Embryonic facial prominence (tissue), 1 donor: ENCODE measurements around the gene FPGS.

ENCODE experiments used
- DNase-seq: peaks from one replicate; pipeline ENCODE4 v3.0.0-alpha.2; 2016; ENCODE audit errors: extremely low spot score

The FPGS gene

DNA sequence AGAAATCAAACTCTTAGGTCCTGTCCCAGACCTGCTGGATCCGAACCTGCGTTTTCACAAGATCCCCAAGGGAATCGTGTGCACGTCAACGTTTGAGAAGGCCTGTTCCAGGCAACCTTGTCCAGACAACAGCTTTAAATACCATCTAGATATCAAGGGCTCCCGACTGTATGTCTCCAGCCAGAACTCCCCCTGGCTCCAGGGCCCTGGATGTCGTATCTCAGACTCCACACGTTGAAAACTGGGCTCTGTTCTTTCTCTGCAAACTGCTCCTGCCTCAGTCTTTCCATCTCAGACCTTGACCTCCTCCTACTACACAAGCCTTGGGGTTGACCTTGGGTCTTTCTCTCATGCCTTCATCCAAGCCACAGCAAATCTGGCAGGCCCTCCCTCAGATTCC, 57.6 kb downstream of the FPGS start:
- DNase-seq, result no peak

DNA sequence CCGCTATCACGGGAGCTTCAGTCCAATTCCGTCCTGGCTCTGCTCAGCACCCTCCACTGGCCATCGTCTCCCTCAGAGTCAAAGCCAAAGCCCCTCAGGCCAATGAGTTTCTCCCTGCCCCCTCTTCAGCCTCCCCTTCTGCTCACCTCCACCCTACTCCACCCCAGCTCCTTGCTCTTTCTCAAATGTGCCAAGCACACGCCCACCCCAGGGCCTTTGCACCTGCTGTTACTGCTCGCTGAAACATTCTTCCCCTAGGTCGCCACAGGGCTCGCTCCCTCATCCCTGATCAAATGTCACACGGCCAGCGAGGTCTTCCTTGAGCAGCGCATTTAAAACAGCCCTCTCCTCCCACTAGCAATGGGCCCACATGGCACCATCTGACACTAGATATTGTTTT, 58.1 kb downstream of the FPGS start:
- no peak for DNase-seq

DNA sequence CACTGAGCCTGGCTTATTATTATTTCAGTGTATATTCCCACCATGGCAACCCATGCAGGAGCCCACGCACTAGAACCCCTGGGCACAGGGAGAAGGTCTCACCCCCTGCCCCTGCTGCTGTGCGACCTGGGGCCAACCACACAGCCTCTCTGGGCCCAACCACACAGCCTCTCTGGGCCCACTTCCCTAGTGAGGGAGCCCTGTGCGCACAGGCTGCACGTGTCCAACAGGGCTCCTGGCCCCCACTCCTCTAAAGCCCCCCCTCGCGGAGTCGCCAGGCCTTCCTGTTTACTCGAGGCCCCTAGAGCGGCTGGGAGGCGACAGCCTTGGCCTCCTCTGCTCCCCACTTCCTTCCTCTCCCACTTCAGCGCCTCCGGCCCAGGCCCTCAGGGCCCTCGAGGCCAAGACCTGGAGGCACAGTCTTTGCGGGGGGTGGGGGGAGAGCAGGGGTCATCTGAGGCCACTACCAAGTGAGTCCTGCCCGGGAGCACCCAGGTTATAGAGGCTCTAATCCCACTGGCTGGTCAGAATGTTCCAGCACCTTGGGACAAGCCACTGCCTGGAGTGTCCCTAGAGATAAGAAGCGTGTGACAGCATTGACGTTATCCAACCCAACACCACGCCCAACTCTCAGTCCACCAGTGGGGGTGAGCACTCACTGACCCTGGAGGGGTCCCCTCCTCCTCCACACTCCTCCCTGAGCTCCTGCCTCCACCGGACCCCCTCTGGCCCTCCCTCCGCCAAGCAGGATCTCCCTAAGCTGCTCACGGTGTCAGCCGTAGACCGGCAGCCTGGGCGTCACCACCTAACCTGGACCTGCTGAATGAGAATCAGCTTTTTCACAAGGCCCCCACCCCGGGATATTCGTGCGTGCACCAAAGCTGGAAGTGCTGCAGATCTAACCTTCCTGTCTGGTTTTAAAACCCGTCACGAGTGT, 59.7 kb downstream of the FPGS start:
- no peak for DNase-seq

DNA sequence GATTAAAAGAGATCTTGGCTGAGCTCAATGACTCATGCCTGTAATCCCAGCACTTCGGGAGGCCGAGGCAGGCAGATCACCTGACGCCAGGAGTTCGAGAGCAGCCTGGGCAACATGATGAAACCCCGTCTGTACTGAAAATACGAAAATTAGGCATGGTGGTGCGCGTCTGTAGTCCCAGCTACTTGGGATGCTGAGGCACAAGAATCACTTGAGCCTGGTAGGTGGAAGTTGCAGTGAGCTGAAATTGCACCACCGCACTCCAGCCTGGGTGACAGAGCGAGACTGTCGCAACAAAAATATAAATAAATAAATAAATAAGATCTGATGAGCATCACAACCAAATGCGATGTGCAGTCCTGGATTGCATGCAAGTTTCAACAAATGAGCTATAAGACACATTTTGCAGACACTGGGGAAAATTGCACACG, 60.5 kb downstream of the FPGS start:
- no peak for DNase-seq
